NB4 (cell line): ENCODE data around the gene CNTNAP4.

Experiments
- CTCF ChIP-seq: IDR thresholded peaks from one replicate; pipeline ENCODE4 v1.5.1; 2012; ENCODE audit warnings: low read depth, low read length
- MYC ChIP-seq: IDR thresholded peaks from 2 replicates; pipeline ENCODE4 v1.6.1; 2011; ENCODE audit warnings: low read depth, low read length
- POLR2A ChIP-seq: IDR thresholded peaks from 2 replicates; pipeline ENCODE4 v1.6.1; 2011; ENCODE audit warnings: mild to moderate bottlenecking; ENCODE audit not compliant: insufficient read length; ENCODE audit errors: extremely low read depth

DNA sequence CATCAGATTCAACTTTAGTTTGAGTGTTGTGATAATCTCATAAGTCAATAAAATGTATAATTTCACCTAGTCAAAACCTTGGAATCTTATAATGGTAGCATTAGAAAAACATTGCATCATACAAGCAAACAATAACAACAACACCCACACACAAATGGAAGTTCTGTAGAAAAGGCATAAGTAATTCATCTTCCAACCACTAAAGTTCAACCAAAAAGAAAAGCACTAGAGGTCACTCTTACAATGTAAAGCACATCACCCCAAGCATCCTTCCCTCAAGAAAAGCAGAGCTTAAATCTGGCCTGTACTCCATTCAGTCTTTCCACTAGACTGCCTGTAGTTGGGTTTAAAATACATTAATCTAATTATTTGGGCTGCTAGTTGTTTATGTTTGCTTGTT is 1.8 kb downstream of the CNTNAP4 start:
- no peak for TF ChIP-seq CTCF
- TF ChIP-seq POLR2A, result no peak
- no peak for TF ChIP-seq MYC
